GM21447 (cell line): ENCODE results near the gene MESD.
A peak's percentile ranks its signal among the peaks of the same experiment; 100 is the strongest.

Experiments
- ATAC-seq: cut with Tn5 transposase; IDR thresholded peaks from one replicate; pipeline ENCODE4 v1.9.1; 2021; ENCODE audit not compliant: unreplicated experiment

Gene MESD

GRCh38 chr15:81015621-81016488 is 26.2 kb upstream of the MESD start:
- ATAC-seq: no peak

- ATAC-seq: no peak
Measured at GRCh38 chr15:81014446-81015093, 25.0 kb upstream of the MESD start.

- no peak for ATAC-seq
Measured at GRCh38 chr15:81013396-81013929, 23.8 kb upstream of the MESD start.

GRCh38 chr15:81012588-81012987 is 23.0 kb upstream of the MESD start:
- no peak for ATAC-seq

- no peak for ATAC-seq
Measured at GRCh38 chr15:81011593-81011992, 22.0 kb upstream of the MESD start.

- no peak for ATAC-seq
Measured at GRCh38 chr15:81010086-81010485, 20.5 kb upstream of the MESD start.

- no peak for ATAC-seq
Measured at GRCh38 chr15:81008312-81008711, 18.7 kb upstream of the MESD start.

GRCh38 chr15:81007428-81008064 is 17.9 kb upstream of the MESD start:
- ATAC-seq: no peak

GRCh38 chr15:81006124-81006523 is 16.5 kb upstream of the MESD start:
- no peak for ATAC-seq

- no peak for ATAC-seq
Measured at GRCh38 chr15:81003097-81003350, 13.4 kb upstream of the MESD start.

GRCh38 chr15:81002331-81003096 is 12.9 kb upstream of the MESD start:
- ATAC-seq: no peak

GRCh38 chr15:81002009-81002330 is 12.4 kb upstream of the MESD start:
- no peak for ATAC-seq

GRCh38 chr15:81001152-81002008 is 11.8 kb upstream of the MESD start:
- peak; percentile 28 for ATAC-seq

GRCh38 chr15:81000624-81001151 is 11.1 kb upstream of the MESD start, which contains the start of gene TLNRD1:
Gene TLNRD1 (plus strand): TSS chr15:81000923. CDS start chr15:81002272, 1,349 bp downstream.
- peak; percentile 58 for ATAC-seq

GRCh38 chr15:81000144-81000623 is 10.6 kb upstream of the MESD start:
- no peak for ATAC-seq

- ATAC-seq: no peak
Measured at GRCh38 chr15:80999623-81000036, 10.0 kb upstream of the MESD start.

- no peak for ATAC-seq
Measured at GRCh38 chr15:80998251-80998650, 8.6 kb upstream of the MESD start.

- ATAC-seq: no peak
Measured at GRCh38 chr15:80997692-80998091, 8.1 kb upstream of the MESD start.

- no peak for ATAC-seq
Measured at GRCh38 chr15:80996247-80996646, 6.6 kb upstream of the MESD start.

- no peak for ATAC-seq
Measured at GRCh38 chr15:80992441-80992840, 2.8 kb upstream of the MESD start.
